Left renal pelvis (tissue), 4 donors: Measurements from ENCODE around the gene GGN. TPM values are rescaled to one million over a fixed set of nuclear protein-coding genes. Genes with fewer than 3 reads are reported as not detected.
A peak's percentile ranks its signal among the peaks of the same experiment; 100 is the strongest.
"Not testable (repeated sequence)": the region's sequence is repeated elsewhere in the genome, so short reads cannot be mapped to it uniquely, and the experiment has no call there.

Experiments
- DNase-seq, 4 donors: peaks; one replicate each; pipeline ENCODE4 v3.0.0-alpha.2; 2013; ENCODE audit warnings: low read depth in 4 of 4, low spot score in 3 of 4
- polyA plus RNA-seq, 4 donors: library from polyadenylated mRNA; unstranded; fragments of 120-200 nt; gene quantifications; one replicate each; pipeline ENCODE4 v1.2.1, GENCODE V29; 2013; ENCODE audit not compliant: insufficient read length in 4 of 4

GGN gene
- polyA plus RNA-seq, 4 donors = 0.19 to 0.92 (median 0.56) TPM

DNA sequence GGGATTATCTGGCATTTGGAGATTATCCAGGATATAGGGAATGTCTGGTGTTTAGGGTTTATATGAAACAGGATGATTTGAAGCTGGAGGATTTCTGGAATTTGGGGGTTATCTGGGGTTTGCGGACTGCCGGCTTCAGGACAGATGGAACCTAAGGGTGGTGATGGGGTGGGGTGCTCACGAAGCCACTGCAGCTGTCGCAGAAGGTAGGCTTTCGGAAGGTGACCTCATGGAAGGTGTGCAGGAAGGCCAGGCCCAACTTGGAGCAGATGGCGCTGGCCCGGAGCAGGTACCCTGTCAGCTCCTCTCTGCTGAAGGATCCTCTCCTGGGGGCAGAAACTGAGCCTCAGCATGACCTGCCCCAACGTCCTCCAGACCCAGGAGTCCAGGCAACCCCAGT is 24.7 kb upstream of the GGN start:
- DNase-seq = no peak

DNA sequence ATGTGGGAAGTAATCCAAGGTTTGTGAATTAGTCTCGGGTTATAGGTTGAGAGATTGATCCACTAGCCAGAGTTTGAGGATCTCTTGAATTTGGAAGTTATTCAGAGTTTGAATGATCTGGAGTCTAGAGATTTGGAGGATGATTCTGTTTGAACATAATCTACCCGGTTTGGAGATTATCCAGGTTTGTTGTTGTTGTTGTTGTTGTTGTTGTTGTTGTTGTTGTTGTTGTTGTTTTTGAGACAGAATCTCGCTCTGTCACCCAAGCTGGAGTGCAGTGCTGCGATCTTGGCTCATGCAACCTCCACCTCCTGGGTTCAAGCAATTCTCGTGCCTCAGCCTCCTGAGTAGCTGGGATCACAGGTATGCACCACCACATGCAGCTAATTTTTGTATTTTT is 24.1 kb upstream of the GGN start:
- DNase-seq = not testable (repeated sequence)

DNA sequence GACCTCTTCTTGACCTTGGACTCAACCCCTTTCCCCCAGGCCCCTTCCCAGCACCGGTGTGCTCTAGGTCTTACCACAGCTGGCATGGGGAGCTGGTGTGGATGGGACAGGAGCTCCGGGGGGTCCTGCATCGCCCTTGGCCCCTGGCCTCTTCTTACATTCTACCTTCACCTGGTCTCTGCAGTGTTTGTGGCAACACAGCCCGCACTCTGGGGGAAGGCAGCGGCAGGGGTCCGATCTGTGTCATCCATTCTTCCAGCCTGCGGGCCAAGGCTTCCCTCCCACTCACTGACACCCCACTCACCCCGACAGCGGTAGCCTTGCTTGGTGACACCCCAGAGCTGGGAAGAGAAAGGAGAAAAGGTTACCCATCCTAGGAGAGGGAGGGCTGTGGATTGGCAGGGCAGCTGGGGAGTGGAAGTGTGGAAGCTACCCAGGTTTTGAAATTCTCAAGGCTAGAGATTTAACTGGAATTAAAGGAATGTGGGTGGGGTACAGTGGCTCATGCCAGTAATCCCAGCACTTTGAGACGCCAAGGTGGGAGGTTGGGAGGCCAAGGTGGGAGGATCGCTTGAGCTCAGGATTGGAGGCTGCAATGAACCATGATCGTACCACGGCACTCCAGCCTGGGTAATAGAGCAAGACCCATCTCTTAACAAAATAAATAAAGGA is 23.3 kb upstream of the GGN start:
- DNase-seq = no peak

DNA sequence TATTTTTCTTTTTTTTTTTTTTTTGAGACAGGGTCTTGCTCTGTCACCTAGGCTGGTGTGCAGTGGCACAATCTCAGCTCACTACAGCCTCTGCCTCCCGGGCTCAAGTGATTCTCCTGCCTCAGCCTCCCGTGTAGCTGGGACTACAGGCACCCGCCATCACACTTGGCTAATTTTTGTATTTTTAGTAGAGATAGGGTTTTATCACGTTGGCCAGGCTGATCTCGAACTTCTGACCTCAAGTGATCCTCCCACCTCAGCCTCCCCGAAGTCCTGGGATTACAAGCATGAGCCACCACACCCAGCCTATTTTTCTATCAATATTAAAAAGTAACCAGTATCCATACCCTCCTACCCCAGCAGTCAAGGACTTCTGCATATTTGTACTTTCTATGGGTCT is 22.6 kb upstream of the GGN start:
- not testable (repeated sequence) for DNase-seq

DNA sequence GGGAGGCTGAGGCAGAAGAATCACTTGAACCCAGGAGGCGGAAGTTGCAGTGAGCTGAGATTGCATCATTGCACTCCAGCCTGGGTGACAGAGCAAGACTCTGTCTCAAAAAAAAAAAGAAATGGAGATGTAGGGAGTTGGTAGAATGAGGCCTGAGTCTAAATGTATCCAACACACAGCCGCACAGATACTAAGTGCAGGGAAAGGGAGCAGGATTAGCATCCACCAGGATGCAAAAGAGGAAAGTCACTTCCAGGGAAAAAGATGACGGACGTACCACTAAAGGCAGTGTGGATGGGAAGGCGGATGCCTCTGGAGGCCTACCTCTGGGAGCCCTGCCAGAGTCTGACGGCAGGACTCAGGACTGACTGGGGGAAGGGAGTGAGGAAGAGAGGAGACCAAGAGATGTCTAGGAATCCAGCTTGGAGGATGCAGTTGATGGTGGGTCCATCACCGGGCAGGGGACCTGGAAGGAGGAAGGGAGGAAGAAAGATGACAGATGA is 21.8 kb upstream of the GGN start:
- DNase-seq = no peak

DNA sequence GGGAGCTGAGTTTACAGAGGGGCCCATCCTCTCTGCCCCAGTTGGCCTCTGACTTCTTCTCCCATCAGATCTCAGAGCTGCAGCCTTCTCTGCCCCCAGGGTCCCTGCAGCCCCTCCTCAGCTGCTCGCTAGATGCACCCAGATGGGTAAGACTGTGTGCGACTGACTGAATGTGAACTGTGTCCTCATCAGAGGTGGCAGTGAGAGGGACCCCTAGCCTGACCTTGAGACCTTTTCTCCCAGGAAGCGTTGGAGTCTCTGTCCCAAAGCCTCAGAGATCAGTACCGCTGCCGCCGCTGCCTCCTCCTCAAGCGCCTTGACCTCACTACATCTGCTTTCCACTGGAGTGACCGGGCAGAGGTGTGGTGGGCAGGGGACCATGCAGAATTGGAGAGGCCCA is 17.4 kb upstream of the GGN start:
- DNase-seq = no peak

DNA sequence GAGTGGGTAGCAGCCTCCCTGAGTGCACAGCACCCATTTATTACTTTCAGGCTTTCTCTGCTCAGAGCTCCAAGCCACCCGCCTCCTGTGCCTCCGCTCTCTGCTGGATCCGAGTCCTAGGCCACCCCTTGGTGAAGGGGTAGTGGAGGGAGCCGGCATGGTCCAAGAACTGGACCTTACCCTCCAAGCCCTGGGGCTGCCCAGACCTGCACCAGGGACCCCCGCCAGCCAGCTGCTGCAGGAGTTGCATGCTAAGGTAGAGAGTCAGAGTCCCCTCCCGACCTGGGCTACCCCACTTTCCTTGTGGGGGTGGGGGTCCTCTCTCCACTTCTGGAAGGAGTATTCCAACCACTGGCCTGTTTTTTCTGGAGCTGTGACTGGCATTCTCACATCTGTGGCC is 17.0 kb upstream of the GGN start:
- DNase-seq = no peak

DNA sequence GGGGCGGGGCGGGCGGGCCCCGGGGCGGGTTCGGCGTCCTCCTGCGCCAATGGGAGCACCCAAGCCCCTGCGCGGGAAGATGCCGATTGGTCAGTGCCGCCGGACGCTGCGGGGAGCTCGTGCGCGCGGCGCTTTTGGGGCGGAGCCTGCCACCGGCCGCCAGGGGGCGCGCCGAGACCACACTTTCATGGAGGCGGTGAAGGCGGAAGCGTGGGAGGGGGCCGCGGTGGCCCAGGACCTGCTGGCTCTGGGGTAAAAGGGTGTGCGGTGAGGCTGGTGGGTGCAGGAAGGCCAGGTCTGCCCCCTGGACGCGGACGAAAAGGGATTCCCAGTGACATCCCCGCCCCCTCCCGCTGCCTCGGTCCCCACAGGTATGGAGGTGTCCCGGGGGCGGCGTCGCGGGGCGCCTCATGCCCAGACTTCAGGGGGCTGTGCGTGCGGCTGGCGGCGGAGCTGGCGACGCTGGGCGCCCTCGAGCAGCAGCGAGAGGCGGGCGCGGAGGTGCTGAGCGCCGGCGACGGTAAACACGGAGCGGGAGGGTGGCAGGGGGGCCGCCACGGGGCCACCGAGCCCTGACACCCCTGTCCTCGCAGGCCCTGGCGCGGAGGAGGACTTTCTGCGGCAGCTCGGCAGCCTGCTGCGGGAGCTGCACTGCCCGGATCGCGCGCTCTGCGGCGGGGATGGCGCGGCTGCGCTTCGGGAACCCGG is 15.3 kb upstream of the GGN start, which contains the start of gene FAM98C:
Gene FAM98C (plus strand): TSS at position 127 of the 708 bp plus-strand sequence. CDS start 61 bp downstream, at position 188.
- DNase-seq = peak; percentile 91 to 95 (median 92)

DNA sequence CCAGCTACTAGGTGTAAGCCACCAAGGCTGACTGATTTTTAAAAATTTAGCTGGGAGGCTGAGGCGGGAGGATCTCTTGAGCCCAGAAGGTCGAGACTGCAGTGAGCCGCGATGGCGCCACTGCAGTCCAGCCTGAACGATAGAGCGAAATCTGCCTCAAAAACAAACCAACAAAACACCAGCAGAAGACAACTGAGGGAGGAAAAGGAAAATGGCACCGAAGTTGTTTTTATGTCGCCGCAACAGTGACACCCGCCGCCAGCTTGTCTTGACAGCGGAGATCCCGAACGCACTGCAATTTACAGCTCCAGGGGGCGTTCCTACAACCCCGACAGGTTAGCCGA is 14.8 kb upstream of the GGN start:
- DNase-seq = no peak

DNA sequence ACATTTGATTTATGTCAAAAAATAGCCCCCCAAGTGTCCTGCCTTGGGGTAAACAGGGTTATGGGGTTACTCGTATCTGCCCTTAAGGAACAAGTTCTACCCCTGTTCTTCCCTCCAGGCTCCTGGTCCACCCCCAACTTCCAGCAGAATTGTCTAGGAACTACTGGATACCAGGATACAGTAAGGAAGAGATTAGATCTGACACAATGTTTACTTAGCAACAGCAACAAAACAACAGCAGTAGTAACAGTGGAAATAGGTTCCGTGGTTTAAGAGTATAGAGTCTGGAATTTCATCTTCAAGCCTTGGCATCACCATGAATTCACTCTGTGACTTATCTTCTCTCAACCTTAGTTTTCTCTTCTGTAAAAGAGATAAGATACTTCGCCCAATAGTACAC is 13.3 kb upstream of the GGN start:
- DNase-seq = no peak

DNA sequence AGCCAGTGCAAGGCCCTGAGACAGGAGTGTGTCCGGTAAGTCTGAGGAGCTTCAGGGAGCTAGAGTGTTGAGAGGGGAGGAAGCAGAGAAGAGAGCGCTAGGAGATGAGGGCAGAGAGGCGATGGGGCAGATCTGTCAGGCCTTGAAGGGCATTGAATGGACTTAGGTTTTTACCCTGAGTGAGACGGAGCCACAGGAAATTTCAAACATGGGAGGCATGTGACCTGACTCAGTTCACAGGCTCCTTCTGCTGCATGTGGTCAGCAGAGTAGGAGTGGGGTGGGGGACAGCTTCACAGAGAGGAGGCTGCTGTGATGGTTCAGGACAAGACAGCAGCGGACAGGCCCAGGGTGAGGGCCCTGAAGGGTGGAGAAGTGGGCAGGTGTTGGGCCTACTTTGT is 12.5 kb upstream of the GGN start:
- no peak for DNase-seq

DNA sequence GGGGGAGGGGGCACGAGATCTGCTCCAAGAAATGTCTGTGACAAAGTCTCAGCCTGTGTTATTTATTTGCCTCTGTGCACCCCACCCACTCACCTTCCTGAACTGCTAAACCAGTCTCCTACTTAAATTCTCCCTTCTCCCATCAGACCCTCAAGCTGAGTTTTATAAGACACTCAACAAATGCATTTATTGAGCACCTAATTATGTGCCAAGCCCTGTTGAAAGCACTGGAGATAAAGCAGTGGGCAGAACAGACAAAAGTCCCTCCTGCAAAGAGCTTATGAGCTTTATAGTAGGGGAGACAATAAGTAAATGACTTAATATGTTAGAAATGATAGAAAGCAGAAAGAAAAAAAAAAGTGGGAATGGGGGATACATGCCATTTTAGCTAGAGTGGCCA is 11.7 kb upstream of the GGN start:
- DNase-seq = no peak

DNA sequence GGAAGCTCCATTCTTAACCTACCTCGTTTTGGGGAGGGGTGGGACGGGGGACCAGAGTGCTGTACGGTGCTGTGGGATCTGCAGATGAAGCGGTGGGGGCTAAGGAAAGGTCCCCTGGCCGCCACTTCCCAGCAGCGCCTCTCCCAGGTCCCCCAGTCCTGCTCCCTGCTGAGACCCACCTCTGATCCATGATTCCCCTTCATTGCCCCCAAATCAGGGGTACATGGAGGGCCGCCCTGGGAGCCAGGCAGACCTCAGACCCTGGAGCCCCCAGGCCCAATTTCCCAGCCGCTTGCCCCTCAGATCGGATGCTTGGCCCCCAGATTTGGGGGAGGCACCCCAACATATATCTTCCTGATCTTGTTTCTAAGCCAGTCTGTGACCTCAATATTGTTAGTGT is 11.2 kb upstream of the GGN start:
- DNase-seq = no peak

DNA sequence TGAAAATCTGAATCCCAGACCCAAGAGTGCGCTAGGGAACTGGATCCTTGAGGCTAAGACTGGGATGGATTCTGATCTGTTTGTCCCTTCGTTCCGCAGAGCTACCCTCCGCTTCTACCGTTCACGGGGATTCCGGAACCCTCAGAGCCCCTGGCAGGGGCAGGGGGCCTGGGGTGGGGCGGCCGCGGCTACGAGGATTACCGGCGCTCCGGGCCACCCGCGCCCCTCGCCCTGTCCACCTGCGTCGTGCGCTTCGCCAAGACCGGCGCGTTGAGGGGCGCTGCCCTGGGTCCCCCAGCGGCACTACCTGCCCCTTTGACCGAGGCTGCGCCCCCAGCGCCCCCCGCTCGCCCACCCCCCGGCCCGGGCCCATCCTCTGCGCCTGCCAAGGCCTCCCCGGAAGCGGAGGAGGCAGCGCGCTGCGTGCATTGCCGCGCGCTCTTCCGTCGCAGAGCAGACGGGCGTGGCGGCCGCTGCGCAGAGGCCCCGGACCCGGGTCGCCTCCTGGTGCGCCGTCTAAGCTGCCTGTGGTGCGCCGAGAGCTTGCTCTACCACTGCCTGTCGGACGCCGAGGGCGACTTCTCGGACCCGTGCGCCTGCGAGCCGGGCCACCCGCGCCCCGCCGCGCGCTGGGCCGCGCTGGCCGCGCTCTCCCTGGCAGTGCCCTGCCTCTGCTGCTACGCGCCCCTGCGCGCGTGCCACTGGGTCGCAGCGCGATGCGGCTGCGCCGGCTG is 7.7 kb upstream of the GGN start:
- no peak for DNase-seq

DNA sequence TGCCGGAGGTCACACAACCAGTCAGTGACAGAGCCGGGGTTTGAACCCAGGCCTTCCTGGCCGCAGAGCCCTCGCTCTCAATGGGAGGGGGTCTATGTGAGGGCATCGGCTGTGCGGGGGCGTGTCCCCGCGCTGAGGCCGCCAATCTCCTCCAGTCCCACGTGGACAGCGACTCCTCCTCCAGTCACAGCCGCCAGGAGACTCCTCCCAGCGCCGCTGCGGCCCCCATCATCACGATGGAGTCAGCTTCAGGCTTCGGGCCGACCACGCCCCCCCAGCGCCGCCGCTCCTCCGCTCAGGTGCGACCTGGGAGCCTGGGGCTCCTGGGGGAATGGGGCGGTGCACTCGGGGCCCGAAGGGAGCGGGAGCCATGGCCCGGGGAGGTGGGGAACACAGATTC is 6.7 kb upstream of the GGN start:
- no peak for DNase-seq

DNA sequence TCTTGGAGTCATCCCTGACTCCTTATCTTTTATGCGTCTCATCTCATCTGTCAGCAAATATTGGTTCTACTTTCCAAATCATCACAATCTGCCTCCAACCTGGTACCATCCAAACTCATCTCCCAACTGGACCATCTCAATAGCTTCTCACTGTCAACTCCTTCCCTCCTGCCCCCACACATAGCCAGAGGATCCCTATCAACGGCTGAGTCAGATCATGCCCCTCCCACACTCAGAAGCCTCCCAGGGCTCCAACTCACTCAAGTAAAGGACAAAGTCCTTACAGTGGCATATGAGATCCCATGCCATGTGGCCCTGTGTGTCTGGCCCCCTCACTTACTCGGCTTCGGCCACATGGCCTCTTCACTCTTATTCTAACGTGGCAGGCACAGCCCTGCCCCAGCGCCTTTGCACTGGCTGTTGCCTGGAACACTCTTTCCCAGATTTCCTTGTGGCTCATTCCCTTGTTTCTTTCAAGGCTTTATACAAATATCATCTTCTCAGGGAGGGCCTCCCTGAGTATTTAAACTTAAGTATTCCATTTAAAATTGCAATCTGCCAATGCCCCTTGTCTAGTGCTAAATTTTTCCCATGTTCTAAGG is 5.0 kb upstream of the GGN start:
- DNase-seq = no peak

DNA sequence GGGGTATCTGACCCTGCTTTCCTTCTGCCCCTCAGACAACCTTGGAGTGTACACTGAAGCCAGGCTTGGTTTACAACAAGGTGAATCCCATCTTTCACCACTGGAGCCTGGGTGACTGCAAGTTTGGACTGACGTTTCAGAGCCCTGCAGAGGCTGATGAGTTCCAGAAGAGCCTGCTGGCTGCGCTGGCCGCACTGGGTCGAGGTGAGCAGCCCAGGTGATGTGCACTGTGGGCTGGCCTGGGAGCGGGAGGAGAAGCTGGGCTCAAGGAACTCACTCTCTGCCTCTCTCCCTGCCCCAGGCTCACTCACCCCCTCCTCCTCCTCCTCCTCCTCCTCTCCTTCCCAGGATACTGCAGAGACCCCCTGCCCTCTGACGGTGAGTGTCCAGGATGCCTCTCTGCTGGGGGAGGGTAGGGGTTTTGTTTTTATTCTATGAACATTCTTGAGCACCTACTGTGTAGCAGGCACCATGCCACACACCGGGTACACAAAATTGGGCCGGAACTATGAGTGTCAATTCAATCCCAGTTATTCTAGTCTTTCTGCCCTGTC is 4.2 kb upstream of the GGN start:
- DNase-seq = no peak

DNA sequence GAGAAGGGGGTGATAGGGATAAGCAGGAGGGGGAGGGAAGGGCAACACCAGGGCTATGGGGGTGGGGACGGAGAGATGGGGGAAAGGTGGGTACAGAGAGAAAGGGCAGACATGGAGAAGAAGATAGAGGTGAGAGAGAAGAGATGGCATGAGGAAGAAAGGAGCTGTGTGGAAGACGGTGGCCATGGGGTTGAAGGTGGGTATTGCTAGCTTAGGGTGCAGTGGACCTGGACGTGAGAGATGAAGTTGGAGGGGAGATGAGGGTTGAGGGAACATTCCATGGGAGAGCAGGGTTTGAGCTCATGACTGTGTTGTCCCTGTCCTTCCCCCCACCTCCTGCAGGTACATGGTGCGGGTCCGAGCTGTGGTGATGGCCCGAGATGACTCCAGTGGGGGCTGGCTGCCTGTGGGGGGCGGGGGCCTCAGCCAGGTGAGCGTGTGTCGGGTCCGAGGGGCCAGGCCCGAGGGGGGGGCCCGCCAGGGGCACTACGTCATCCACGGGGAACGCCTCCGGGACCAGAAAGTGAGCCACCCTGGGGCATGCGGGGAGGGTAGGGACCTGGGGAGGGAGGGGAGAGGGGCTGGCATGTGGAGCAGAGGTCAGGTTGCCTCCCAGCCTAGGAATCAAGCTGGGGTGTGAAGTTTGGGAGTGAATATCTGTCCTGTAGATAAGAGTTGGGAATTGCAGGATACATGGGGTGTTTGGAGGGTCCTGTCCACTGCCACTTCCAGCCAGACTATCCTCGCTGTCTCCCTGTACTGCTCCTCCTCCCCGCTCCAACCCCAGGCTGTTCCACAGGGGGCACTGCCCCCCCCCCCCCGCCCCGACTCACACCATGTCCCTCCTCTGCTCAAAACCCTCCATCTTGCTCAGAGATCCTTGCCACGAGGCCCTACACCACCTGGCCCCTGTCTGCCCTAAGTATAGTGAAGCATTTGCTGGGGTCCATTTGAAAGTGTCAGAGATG is 2.4 kb upstream of the GGN start:
- no peak for DNase-seq

DNA sequence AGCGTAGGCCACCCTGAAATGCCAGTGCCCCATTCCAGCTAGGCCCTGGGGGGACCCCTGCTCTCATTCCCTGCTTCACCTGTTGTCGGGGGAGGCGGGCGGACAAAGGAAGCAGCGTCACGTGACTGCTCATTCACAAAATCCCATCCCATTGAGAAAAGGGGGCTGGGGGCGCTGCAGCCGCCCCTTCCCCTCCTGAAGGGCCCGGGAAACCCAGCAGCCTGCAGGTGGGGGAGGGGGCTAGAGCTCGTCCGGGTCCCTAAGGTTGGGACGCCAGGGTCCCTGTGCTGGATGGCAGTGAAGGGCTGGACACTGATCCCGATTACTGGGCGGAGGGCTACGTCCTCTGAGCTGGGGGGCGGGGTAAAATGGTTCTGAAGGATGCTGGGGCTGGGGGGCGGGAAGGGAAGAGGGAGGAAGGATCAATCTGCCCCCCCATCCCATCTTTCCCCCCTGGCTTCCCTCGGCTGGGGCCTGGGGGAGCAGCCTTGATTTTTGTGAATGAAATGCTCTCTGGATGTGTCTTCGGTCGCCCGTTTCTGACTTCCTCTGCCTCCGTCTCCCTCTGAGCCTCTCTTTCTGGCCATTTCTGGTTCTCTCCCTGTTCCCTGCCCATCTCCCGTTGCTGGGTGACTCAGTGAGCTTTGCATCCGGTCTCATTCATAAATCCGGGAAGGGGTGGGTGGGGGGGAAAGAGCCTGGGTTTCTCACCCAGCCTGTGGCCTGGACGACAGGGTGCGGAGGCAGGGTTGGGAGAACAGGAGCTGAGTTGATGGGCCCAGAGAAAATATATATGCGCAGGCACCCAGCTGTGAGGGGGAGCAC is 1.5 kb upstream of the GGN start:
- DNase-seq = no peak
